CD4-positive, alpha-beta T cell (primary cell): Measurements from ENCODE around the gene TATDN3. TPM values are rescaled to one million over a fixed set of nuclear protein-coding genes. Genes with fewer than 3 reads are reported as not detected.

Source experiments
- ATAC-seq: fragments of 200-7000 bp; cut with Tn5 transposase; one replicate; pipeline ENCODE4 v1.10.0; 2022; ENCODE audit warnings: mild to moderate bottlenecking; ENCODE audit not compliant: poor library complexity
- CTCF ChIA-PET: fragments of 350-600 bp; sonication (Branson Sonifier 250); formaldehyde crosslinking; loops from one replicate; lab custom pipeline; 2021; ENCODE audit warnings: antibody characterized with exemption, inconsistent platforms; lab: Charles Lee
- POLR2A ChIA-PET: fragments of 350-600 bp; sonication (Branson Sonifier 250); formaldehyde crosslinking; loops from one replicate; lab custom pipeline; 2021; ENCODE audit warnings: antibody characterized with exemption, inconsistent platforms; lab: Charles Lee
- DNase-seq, 14 experiments: peaks; one replicate each; pipeline ENCODE4 v3.0.0-alpha.2; 2013 to 2020; ENCODE audit warnings: mixed read lengths in 2 of 14
- H3K27ac ChIP-seq, 2 donors: one replicate each; pipeline versions ENCODE4 v1.5.1 to v1.7.0; 2013; ENCODE audit warnings: low read length in 2 of 2, low read depth in 1 of 2, mild to moderate bottlenecking in 1 of 2
- H3K27me3 ChIP-seq, 2 experiments: 1 replicate in 1 of 2; 2 replicates in 1 of 2; pipeline versions ENCODE4 v1.6.1 to v1.7.0; 2013; ENCODE audit warnings: low read length in 2 of 2, control low read depth in 1 of 2, mild to moderate bottlenecking in 1 of 2, moderate library complexity in 1 of 2; ENCODE audit not compliant: insufficient read depth in 2 of 2, control insufficient read depth in 1 of 2
- H3K36me3 ChIP-seq: one replicate; pipeline ENCODE4 v1.6.1; 2013; ENCODE audit warnings: low read length, control low read depth; ENCODE audit not compliant: insufficient read depth
- H3K4me1 ChIP-seq: one replicate; pipeline ENCODE4 v1.6.1; 2013; ENCODE audit warnings: low read length, control low read depth; ENCODE audit not compliant: insufficient read depth
- H3K4me3 ChIP-seq: one replicate; pipeline ENCODE4 v1.5.1; 2013; ENCODE audit warnings: mild to moderate bottlenecking, low read length, moderate library complexity
- H3K9me3 ChIP-seq, 2 experiments: 1 replicate in 1 of 2; 2 replicates in 1 of 2; pipeline versions ENCODE4 v1.6.1 to v1.7.0; 2013; ENCODE audit warnings: low read length in 2 of 2, mild to moderate bottlenecking in 2 of 2, control low read depth in 1 of 2, moderate library complexity in 1 of 2; ENCODE audit not compliant: control insufficient read depth in 1 of 2, insufficient read depth in 1 of 2
- H3K27ac Mint-ChIP-seq: one replicate; pipeline ENCODE4 v1.8.0; 2020; ENCODE audit warnings: mixed read lengths
- H3K27me3 Mint-ChIP-seq: one replicate; pipeline ENCODE4 v1.8.0; 2021; ENCODE audit warnings: mixed read lengths
- H3K36me3 Mint-ChIP-seq: one replicate; pipeline ENCODE4 v1.8.0; 2021; ENCODE audit warnings: low read depth, mixed read lengths
- H3K4me1 Mint-ChIP-seq: one replicate; pipeline ENCODE4 v1.8.0; 2021; ENCODE audit warnings: low read depth, mixed read lengths
- H3K4me3 Mint-ChIP-seq: one replicate; pipeline ENCODE4 v1.8.0; 2020; ENCODE audit warnings: mild to moderate bottlenecking, mixed read lengths
- H3K9me3 Mint-ChIP-seq: one replicate; pipeline ENCODE4 v1.8.0; 2020; ENCODE audit warnings: mixed read lengths
- CTCF ChIP-seq: fragments of 200-600 bp; IDR thresholded peaks from one replicate; pipeline ENCODE4 v1.8.0; 2022; ENCODE audit warnings: antibody characterized with exemption, mild to moderate bottlenecking
- intact Hi-C, 2 experiments: fragments of 100-400 bp; cut with DNase I in 1 of 2; cut with micrococcal nuclease in 1 of 2; formaldehyde crosslinking; loops; one replicate each; pipeline versions ENCODE4 v1.15.1 to v1.9.0; 2023 to 2025; cut with DNase I, micrococcal nuclease
- total RNA-seq, 174 experiments: library from RNA in 2 of 174; stranded (reverse) in 2 of 174; gene quantifications; one replicate each; pipeline ENCODE4 v1.2.3 and lab custom pipeline; 2021 to 2026

TATDN3 gene
- total RNA-seq, 2 experiments from 2014 or later: 12.2 to 13.8 TPM

- no peaks in the 10 kb centered on the region for H3K4me1 Mint-ChIP-seq
- Histone ChIP-seq H3K27ac (no peak overlapping the region), H3K27me3 (no peaks in the 10 kb centered on the region), H3K9me3 (peaks cover 15 to 27% of the 10 kb centered on the region in 2 experiments), H3K4me1 (no peaks in the 10 kb centered on the region), H3K36me3 (no peaks in the 10 kb centered on the region), H3K4me3 (no peak overlapping the region)
- peaks cover 3% of the 10 kb centered on the region for H3K36me3 Mint-ChIP-seq
- ChIA-PET POLR2A (no interaction called here), CTCF (no interaction called here)
- ATAC-seq (no peak), DNase-seq (no peak)
- intact Hi-C loops: no loop called here
- peaks cover 13% of the 10 kb centered on the region for H3K9me3 Mint-ChIP-seq
- H3K27ac Mint-ChIP-seq: no peak overlapping the region
- H3K4me3 Mint-ChIP-seq: no peak overlapping the region
- no peak for TF ChIP-seq CTCF
- H3K27me3 Mint-ChIP-seq: no peaks in the 10 kb centered on the region
Observed at GRCh38 chr1:212824201-212824600, 32.5 kb downstream of the TATDN3 start.

- Mint-ChIP-seq H3K9me3 (peaks cover 13% of the 10 kb centered on the region), H3K27ac (no peak overlapping the region), H3K4me1 (no peaks in the 10 kb centered on the region), H3K36me3 (peaks cover 3% of the 10 kb centered on the region), H3K4me3 (no peak overlapping the region), H3K27me3 (no peaks in the 10 kb centered on the region)
- POLR2A ChIA-PET: no interaction called here
- Histone ChIP-seq H3K27ac (no peak overlapping the region), H3K9me3 (peaks cover 15 to 27% of the 10 kb centered on the region in 2 experiments), H3K4me3 (no peak overlapping the region), H3K36me3 (no peaks in the 10 kb centered on the region), H3K4me1 (no peaks in the 10 kb centered on the region), H3K27me3 (no peaks in the 10 kb centered on the region)
- DNase-seq (no peak), ATAC-seq (no peak)
- CTCF ChIA-PET: no interaction called here
- TF ChIP-seq CTCF: no peak
- intact Hi-C loops: no loop called here
Observed at GRCh38 chr1:212825798-212826452, 34.2 kb downstream of the TATDN3 start.

- Histone ChIP-seq H3K4me3 (no peak overlapping the region), H3K9me3 (peaks cover 15 to 27% of the 10 kb centered on the region in 2 experiments), H3K27me3 (no peaks in the 10 kb centered on the region), H3K27ac (no peak overlapping the region), H3K36me3 (no peaks in the 10 kb centered on the region), H3K4me1 (no peaks in the 10 kb centered on the region)
- POLR2A ChIA-PET: no interaction called here
- peaks cover 13% of the 10 kb centered on the region for H3K9me3 Mint-ChIP-seq
- ATAC-seq: no peak
- no peak for TF ChIP-seq CTCF
- peaks cover 3% of the 10 kb centered on the region for H3K36me3 Mint-ChIP-seq
- H3K4me1 Mint-ChIP-seq: no peaks in the 10 kb centered on the region
- no peak overlapping the region for H3K4me3 Mint-ChIP-seq
- intact Hi-C loops: no loop called here
- CTCF ChIA-PET: no interaction called here
- H3K27me3 Mint-ChIP-seq: no peaks in the 10 kb centered on the region
- DNase-seq: no peak
- no peak overlapping the region for H3K27ac Mint-ChIP-seq
Observed at GRCh38 chr1:212827171-212827776, 35.6 kb downstream of the TATDN3 start.
